GM19238 (cell line): Measurements from ENCODE around the gene LTBR.

Experiments
- DNase-seq: peaks from one replicate; pipeline ENCODE4 v3.0.0; 2011; ENCODE audit warnings: low spot score; ENCODE audit not compliant: insufficient read length

Gene LTBR

DNA sequence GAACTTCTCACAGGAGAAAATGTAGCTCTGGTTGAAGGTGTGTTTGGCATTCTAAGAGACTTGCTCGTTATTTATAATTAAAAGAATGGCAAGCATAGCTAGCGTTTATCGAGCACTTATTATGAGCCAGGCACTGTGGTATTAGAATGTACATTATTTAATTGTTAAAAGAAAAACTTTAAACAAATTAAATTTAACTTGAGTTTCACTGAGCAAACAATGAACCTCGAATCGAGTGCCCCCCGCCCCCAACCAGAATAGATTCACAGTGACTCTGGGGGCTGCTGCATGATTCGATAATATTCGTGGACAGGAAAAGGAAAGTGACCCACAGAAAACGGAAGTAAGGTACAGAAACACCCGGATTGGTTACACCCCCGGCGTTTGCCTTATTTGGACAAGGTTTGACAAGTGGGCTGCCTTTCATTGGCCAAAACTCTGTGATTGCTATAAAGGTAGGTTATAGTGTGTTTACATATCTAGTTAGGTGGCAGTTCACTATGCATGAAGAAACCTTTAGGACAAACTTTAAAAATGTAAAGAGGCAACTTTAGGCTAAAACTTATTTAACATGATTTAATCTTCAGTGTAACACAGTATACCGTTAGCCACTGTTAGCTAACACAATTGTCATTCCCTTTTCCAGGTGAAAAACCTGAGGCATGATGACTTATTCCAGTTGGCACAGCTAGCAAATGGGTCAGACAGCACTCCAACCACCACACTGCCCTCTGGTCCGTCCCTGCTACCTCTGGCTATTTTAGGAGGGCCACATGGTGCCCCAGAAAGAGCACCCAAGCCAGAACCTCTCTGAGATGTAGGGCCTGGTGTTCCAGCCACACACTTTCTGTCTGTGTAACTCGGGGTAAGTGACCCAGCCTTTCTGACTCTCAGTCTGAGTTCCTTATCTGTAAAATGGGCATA lies 15.7 kb upstream of the LTBR start:
- DNase-seq, result peak; percentile 48

- no peak for DNase-seq
Measured at GRCh38 chr12:6368906-6369525, 14.9 kb upstream of the LTBR start.

- no peak for DNase-seq
Measured at GRCh38 chr12:6369916-6370575, 13.9 kb upstream of the LTBR start.

- no peak for DNase-seq
Measured at GRCh38 chr12:6370576-6370935, 13.4 kb upstream of the LTBR start.

DNA sequence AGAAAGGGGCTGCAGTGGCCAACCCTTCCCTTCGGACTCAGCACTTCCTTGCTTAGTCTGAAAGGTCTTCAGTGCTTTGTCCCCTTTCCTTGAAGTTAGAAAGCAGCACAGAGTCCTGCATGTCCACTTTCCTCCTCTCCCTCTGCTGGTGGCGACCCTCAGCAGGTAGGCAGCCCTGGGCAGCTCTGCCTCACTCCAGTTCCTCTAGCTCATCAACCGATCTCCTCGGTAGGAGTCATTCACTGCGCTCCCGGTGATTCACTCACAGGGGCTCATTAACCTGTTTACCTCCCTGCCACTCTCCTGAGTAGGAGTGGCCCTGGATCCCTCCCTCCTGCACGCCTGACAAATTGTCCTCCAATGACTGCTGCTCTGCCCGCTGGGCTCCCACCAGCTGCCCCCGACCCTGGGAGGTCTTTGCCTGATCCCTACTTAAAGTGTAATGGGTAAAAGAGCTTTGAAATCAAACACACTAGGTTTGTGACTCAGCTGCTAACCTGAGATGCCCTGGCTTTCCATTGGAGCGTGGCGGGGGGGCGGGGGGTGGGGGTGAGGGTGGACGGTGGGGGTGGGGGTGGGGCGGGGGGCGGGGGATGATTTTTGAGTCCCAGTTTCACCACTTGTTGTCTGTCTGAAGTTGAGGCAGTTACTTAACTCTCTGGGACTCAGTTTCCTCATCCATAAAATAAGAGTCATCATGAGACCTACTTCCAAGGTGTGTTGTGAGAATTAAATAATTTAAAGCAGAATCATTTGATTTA lies 12.8 kb upstream of the LTBR start:
- DNase-seq, result no peak

DNA sequence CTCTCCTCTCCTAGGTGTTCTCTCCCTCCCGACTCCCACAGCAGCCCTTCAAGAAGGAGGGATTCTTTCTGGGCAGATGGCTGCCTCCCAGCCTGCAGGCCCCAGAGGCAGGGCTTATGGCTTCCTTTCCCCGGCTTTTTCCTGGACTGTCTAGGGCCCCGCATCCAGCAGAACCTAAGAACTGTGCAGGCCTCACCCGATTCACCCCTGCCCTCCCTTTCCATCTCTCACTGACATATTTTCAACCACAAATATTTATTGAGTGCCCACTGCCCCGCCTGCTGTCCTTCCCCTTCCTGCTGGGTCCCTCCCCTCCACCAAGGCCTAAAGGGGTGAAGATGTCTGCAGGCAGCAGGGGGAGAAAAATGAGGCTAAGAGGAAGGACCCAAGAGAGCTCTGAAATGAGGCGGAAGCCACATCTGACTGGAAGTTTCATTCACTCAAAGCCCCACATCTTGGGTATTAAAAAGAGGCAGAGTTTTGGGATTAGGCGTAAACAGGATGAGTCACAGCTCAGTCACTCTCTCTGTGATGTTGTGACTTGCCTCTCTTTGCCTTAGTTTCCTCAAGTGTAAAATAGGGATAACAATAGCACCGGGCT lies 11.5 kb upstream of the LTBR start:
- DNase-seq, result no peak

GRCh38 chr12:6373022-6373787 lies 10.8 kb upstream of the LTBR start:
- no peak for DNase-seq

DNA sequence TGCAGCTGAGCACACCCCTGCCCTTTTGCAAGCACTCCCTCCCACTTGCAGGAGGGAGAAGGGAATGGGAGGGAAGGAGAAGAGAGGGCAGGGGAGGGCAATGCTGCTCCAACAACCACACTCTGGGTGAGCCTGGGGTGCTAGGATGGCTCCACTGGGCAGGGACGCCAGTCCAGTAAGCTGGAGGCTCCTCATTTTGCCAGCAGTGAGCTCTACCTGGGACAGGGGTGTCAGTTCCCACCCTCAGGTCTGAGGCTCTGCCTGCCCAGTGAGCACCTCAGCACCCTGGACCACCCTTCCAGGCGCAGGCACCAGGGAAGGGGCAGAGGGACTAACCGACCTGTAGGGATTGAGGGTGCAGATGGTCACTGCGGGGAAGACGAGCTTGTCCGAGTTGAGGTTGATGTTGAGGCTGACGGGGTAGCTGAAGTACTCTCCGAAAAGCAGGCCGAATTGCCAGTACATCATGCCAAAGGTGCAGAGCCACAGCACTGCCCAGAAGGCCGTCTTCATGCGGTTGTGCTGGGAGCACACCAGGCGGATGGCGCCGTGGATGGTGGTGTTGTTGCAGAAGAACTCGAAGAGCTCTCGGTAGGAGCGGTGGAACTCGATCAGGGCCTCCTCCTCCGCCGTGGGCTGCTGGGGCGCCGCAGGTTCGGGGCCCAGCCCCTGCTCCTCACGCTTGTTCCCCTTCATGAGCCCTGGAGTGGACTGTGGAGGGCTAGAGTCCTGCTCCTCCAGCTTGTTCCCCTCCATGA lies 9.8 kb upstream of the LTBR start:
- no peak for DNase-seq

GRCh38 chr12:6374786-6375160 lies 9.2 kb upstream of the LTBR start:
- DNase-seq, result no peak

DNA sequence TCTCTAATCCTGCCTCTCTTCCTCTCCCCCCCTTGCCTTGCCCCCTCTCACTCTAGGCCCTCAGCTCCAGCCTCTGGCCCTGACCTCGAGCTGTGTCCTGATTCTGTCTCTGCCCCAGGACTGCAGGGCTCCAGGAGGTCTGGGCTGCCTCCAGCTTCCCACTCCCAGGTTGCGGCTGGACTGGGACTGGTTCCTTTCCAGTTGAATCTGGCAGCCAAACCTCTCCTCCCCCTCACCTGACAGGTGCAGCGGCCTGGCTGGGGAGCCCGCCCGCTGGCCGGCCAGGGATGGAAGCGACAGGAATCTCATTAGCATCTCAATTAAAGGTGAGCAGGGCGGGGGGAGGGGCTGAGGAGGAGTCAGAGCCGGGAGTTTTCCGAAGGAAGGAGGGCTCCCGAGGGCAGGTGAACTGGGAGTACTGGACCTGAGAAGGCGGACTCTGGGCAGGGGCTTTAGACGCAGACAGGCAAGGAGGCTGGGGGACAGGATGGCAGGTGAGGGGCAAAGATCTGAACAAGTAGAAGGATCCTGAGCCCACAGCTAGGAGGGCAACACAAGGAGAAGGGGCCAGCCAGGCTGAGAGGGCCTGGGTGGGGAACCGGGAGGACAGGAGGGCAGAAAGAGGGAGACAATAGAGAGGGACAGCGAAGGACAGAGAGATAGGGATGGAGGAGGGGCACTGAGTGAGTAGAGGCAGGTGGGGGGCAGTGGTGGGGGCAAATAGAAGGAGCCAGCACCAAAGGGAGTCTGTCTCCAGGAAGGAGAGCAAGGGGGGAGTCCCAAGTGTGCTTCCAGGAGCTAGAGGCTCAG lies 8.5 kb upstream of the LTBR start, which contains the start of gene SCNN1A:
Gene SCNN1A, minus strand, starts transcription at position 295 of the 810 bp plus-strand sequence. CDS start 780 bp downstream, outside the sequence.
- no peak for DNase-seq

GRCh38 chr12:6376079-6376869 lies 7.7 kb upstream of the LTBR start:
- DNase-seq, result peak; percentile 37

DNA sequence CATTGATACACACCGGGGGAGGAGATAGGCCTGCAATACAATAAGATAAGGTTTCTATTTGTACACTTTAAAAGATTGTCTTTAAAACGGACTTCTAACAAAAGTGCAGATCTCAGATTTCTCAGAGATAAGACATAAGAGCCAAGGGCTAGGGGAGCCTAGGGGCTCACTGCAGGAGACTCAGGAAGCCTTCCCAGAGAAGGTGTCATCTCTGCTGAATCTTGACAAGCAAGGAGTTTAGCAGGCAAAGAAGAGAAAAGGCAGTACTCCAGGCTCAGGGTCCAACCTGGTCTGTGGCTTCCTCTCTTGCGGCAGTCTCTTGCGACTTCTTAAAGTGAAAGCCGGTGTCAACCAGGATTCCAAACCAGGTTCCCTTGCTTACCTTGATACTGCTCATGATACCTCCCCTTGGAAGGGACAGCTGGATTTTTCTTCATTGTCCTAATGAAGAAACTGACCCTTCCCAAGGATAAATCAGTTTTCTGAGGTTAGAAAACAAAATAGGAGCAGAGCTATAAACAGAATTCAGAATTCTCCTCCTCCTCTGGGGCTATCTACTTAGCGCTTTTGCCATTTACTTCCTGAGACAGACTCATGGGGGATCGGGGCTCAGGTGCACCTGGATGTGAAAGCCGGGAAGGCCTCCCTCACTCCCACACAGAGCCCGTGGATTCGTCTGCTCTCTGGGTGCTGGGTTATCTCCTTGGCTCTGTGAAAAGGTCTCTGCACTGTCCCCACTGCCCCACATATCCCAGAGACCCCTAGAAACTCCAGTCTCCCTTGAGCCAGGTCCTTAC lies 6.9 kb upstream of the LTBR start:
- no peak for DNase-seq

- DNase-seq, result no peak
Measured at GRCh38 chr12:6377667-6377994, 6.3 kb upstream of the LTBR start.

DNA sequence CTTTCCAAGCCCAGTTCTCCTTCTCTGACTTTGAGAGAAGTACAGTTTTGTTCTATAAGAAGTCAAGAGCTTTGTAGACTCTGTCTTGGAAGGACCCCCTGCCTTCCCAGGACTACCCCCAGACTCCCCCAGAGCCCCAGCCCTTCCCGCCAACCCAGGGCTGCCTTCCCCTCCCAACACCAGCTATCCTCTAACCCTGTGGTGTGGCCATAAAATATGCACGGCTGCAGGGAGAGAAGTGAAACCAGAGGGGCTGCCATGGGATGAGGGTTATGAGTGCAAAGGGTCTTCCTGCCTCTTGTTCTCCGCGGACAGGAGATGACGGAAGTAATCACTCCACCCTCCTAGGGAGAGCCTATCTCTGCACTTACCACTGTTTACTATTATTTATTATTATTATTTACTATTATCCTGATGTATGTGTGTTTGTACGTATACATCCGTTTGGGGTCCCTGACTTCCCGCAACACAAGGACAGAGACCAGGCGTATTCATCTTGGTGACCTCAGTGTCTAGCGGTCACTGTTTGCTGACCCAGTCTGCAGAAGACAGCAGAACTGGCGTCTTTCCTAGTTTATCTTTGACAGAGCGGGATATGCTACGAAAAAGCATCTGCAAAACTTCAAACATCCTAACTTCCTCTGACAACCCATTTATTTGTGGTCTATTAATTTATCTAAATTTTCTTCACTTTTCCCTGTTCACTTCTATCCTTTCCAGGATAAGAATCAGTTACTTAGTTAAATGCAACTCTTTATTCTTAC lies 5.1 kb upstream of the LTBR start:
- DNase-seq, result no peak

DNA sequence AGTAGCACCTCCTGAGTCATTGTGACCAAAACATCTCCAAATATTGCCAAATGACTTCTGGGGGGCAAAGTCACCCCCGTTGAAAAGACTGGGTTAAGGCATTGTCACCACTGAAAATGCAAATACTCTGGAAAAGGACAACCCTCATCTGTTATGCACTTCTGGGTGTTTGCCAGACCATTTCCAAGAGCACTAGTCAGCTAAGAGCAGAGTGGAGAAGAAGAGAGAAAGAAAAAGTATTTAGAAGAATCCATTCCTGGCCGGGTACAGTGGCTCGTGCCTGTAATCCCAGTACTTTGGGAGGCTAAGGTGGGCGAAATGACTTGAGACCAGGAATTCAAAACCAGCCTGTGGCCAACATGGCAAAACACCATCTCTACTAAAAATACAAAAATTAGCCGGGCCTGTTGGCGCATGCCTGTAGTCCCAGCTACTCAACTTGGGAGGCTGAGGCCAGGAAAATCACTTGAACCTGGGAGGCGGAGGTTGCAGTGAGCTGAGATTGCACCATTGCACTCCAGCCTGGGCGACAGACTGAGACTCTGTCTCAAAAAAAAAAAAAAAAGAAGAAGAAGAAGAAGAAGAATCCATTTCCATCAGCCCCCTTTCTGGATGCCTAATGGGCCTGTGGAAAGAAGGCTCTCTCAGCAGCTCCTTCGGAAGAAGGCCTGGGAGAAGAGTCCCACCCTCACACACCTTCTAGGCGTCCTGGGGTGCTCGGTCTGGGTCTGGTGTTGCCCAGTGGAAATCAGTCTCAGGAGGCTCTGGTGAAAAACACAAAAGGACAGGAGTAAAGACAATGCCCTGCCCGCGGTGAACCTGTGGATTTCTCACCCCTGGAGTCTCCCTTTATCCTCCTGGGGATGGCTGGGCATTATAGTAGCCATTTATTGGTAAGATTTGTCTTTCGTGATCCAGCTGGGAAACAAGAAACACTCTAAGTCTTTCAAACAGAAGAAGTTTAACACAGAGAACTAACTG lies 3.5 kb upstream of the LTBR start:
- DNase-seq, result no peak
